HG03575 (cell line): ENCODE results near the gene TBX21.

Experiments used
- ATAC-seq: cut with Tn5 transposase; IDR thresholded peaks from one replicate; pipeline ENCODE4 v1.9.1; 2021; ENCODE audit not compliant: unreplicated experiment, insufficient number of reproducible peaks, low FRiP score; ENCODE audit errors: extremely low read depth

Gene TBX21

GRCh38 chr17:47733047-47733673, at the start of gene TBX21:
Gene TBX21, plus strand, starts transcription at chr17:47733236. Its CDS starts 219 bp downstream, at chr17:47733455.
- no peak for ATAC-seq

GRCh38 chr17:47684025-47684424, 49.0 kb upstream of the TBX21 start:
- ATAC-seq = no peak

GRCh38 chr17:47684535-47685193, 48.4 kb upstream of the TBX21 start:
- no peak for ATAC-seq

- ATAC-seq = no peak
Measured at GRCh38 chr17:47685556-47686275, 47.3 kb upstream of the TBX21 start.

- no peak for ATAC-seq
Measured at GRCh38 chr17:47686276-47686635, 46.8 kb upstream of the TBX21 start.

- no peak for ATAC-seq
Measured at GRCh38 chr17:47686664-47687327, 46.2 kb upstream of the TBX21 start.

- ATAC-seq = no peak
Measured at GRCh38 chr17:47687328-47687690, 45.7 kb upstream of the TBX21 start.

GRCh38 chr17:47687748-47688147, 45.3 kb upstream of the TBX21 start:
- no peak for ATAC-seq

- ATAC-seq = no peak
Measured at GRCh38 chr17:47690121-47690520, 42.9 kb upstream of the TBX21 start.

GRCh38 chr17:47692137-47692894, 40.7 kb upstream of the TBX21 start:
- no peak for ATAC-seq

- ATAC-seq = no peak
Measured at GRCh38 chr17:47692895-47693730, 39.9 kb upstream of the TBX21 start.

GRCh38 chr17:47693731-47694580, 39.1 kb upstream of the TBX21 start, which contains the start of gene TBKBP1:
Gene TBKBP1, plus strand, starts transcription at chr17:47694161. Its CDS starts 1,952 bp downstream, at chr17:47696113.
- no peak for ATAC-seq

GRCh38 chr17:47694581-47695428, 38.2 kb upstream of the TBX21 start:
- ATAC-seq = no peak

GRCh38 chr17:47695429-47696376, 37.3 kb upstream of the TBX21 start:
- no peak for ATAC-seq
